WTC11 (cell line): Measurements from ENCODE around the gene TLE3. TPM values are rescaled to one million over a fixed set of nuclear protein-coding genes. Genes with fewer than 3 reads are reported as not detected.

ENCODE experiments used
- ATAC-seq: fragments of 200-7000 bp; cut with Tn5 transposase; 2 replicates; pipeline ENCODE4 v1.10.0; 2021; ENCODE audit warnings: mild to moderate bottlenecking, moderate library complexity
- CTCF ChIA-PET: fragments of 300-600 bp; sonication (Branson Sonifier 250); formaldehyde crosslinking; loops from one replicate; lab custom pipeline; 2021; ENCODE audit warnings: antibody characterized with exemption; lab: Charles Lee
- POLR2A ChIA-PET: fragments of 350-600 bp; sonication (Branson Sonifier 250); formaldehyde crosslinking; loops from one replicate; lab custom pipeline; 2021; ENCODE audit warnings: antibody characterized with exemption; lab: Charles Lee
- DNase-seq: peaks from one replicate; pipeline ENCODE4 v3.0.0; 2021; ENCODE audit warnings: low spot score
- H3K27ac Mint-ChIP-seq: 2 replicates; pipeline ENCODE4 v1.8.0; 2021; ENCODE audit warnings: mixed read lengths
- H3K27me3 Mint-ChIP-seq: 2 replicates; pipeline ENCODE4 v1.8.0; 2021; ENCODE audit warnings: low read depth, mild to moderate bottlenecking, moderate library complexity, mixed read lengths
- H3K36me3 Mint-ChIP-seq: 2 replicates; pipeline ENCODE4 v1.8.0; 2021; ENCODE audit warnings: mixed read lengths
- H3K4me1 Mint-ChIP-seq: 2 replicates; pipeline ENCODE4 v1.8.0; 2022; ENCODE audit warnings: mixed read lengths
- H3K4me3 Mint-ChIP-seq: 2 replicates; pipeline ENCODE4 v1.8.0; 2021; ENCODE audit warnings: mild to moderate bottlenecking, moderate library complexity, mixed read lengths
- H3K9me3 Mint-ChIP-seq: 2 replicates; pipeline ENCODE4 v1.8.0; 2021; ENCODE audit warnings: mixed read lengths
- AR ChIP-seq: fragments of 250-450 bp; sonication (Bioruptor Pico); IDR thresholded peaks from 2 replicates; pipeline ENCODE4 v1.9.0; 2021; ENCODE audit warnings: mild to moderate bottlenecking
- ATF1 ChIP-seq: sonication (generic); formaldehyde crosslinking; IDR thresholded peaks from 2 replicates; pipeline ENCODE4 v1.8.1; 2023; ENCODE audit warnings: mild to moderate bottlenecking, moderate library complexity, missing genetic modification reagents
- ATF2 ChIP-seq: sonication (generic); formaldehyde crosslinking; IDR thresholded peaks from 2 replicates; pipeline ENCODE4 v1.8.1; 2022; ENCODE audit warnings: low read depth, missing genetic modification reagents, borderline replicate concordance
- CREM ChIP-seq: sonication (generic); formaldehyde crosslinking; IDR thresholded peaks from 2 replicates; pipeline ENCODE4 v1.8.1; 2022; ENCODE audit warnings: mild to moderate bottlenecking, missing genetic modification reagents, moderate library complexity
- E2F5 ChIP-seq: sonication (generic); formaldehyde crosslinking; IDR thresholded peaks from 2 replicates; pipeline ENCODE4 v1.8.1; 2022; ENCODE audit warnings: mild to moderate bottlenecking, moderate library complexity, missing genetic modification reagents
- EMX1 ChIP-seq: fragments of 250-450 bp; sonication (Bioruptor Pico); IDR thresholded peaks from 2 replicates; pipeline ENCODE4 v1.8.0; 2021; ENCODE audit warnings: mild to moderate bottlenecking
- ERG ChIP-seq: fragments of 250-450 bp; sonication (Bioruptor Pico); IDR thresholded peaks from 2 replicates; pipeline ENCODE4 v1.8.0; 2021; ENCODE audit warnings: mild to moderate bottlenecking
- FOXJ3 ChIP-seq: sonication (generic); formaldehyde crosslinking; IDR thresholded peaks from 2 replicates; pipeline ENCODE4 v1.9.0; 2021; ENCODE audit warnings: missing genetic modification reagents, mild to moderate bottlenecking, borderline replicate concordance
- NFATC4 ChIP-seq: fragments of 250-450 bp; sonication (Bioruptor Pico); IDR thresholded peaks from 2 replicates; pipeline ENCODE4 v1.9.0; 2021; ENCODE audit warnings: mild to moderate bottlenecking
- NFE2L1 ChIP-seq: sonication (generic); formaldehyde crosslinking; IDR thresholded peaks from 2 replicates; pipeline ENCODE4 v1.8.1; 2023; ENCODE audit warnings: missing genetic modification reagents
- NFYB ChIP-seq: sonication (generic); formaldehyde crosslinking; conservative IDR thresholded peaks from 2 replicates; pipeline ENCODE4 v1.8.0; 2022; ENCODE audit warnings: low read depth, missing genetic modification reagents
- PREB ChIP-seq: sonication (generic); formaldehyde crosslinking; IDR thresholded peaks from 2 replicates; pipeline ENCODE4 v1.8.1; 2022; ENCODE audit warnings: mild to moderate bottlenecking, missing genetic modification reagents, moderate library complexity, borderline replicate concordance
- RELA ChIP-seq: sonication (generic); formaldehyde crosslinking; IDR thresholded peaks from 2 replicates; pipeline ENCODE4 v1.8.1; 2022; ENCODE audit warnings: missing genetic modification reagents, mild to moderate bottlenecking, borderline replicate concordance
- RORB ChIP-seq: fragments of 250-450 bp; sonication (Bioruptor Pico); IDR thresholded peaks from 2 replicates; pipeline ENCODE4 v1.9.0; 2021; ENCODE audit warnings: mild to moderate bottlenecking
- SP1 ChIP-seq: sonication (generic); formaldehyde crosslinking; conservative IDR thresholded peaks from 2 replicates; pipeline ENCODE4 v1.8.1; 2022; ENCODE audit warnings: missing genetic modification reagents
- ZNF138 ChIP-seq: sonication (generic); formaldehyde crosslinking; conservative IDR thresholded peaks from 2 replicates; pipeline ENCODE4 v1.8.1; 2022; ENCODE audit warnings: mild to moderate bottlenecking, moderate library complexity, missing genetic modification reagents
- ZNF219 ChIP-seq: sonication (generic); formaldehyde crosslinking; IDR thresholded peaks from 2 replicates; pipeline ENCODE4 v1.8.0; 2023; ENCODE audit warnings: missing genetic modification reagents, mild to moderate bottlenecking, borderline replicate concordance
- ZNF263 ChIP-seq: sonication (generic); formaldehyde crosslinking; IDR thresholded peaks from 2 replicates; pipeline ENCODE4 v1.8.1; 2022; ENCODE audit warnings: low read depth, mild to moderate bottlenecking, moderate library complexity, missing genetic modification reagents
- ZNF396 ChIP-seq: fragments of 250-450 bp; sonication (Bioruptor Pico); IDR thresholded peaks from 2 replicates; pipeline ENCODE4 v1.8.0; 2021; ENCODE audit warnings: mild to moderate bottlenecking, moderate library complexity, borderline replicate concordance
- ZNF423 ChIP-seq: fragments of 250-450 bp; sonication (Bioruptor Pico); IDR thresholded peaks from 2 replicates; pipeline ENCODE4 v2.1.2; 2022; ENCODE audit warnings: mild to moderate bottlenecking, moderate library complexity
- ZNF512 ChIP-seq: sonication (generic); formaldehyde crosslinking; IDR thresholded peaks from 2 replicates; pipeline ENCODE4 v1.8.1; 2022; ENCODE audit warnings: missing genetic modification reagents, borderline replicate concordance
- total RNA-seq: library from RNA; stranded (reverse); gene quantifications from 3 replicates; pipeline ENCODE4 v1.2.3, GENCODE V29; 2021
- TF ChIP-seq, protein P1 (sequence below): fragments of 250-450 bp; sonication (Bioruptor Pico); IDR thresholded peaks from 2 replicates; pipeline ENCODE4 v2.1.2; 2022; ENCODE audit warnings: mild to moderate bottlenecking, moderate library complexity

The TLE3 gene
- total RNA-seq, 1 experiment from 2014 or later = 78.7 TPM

DNA sequence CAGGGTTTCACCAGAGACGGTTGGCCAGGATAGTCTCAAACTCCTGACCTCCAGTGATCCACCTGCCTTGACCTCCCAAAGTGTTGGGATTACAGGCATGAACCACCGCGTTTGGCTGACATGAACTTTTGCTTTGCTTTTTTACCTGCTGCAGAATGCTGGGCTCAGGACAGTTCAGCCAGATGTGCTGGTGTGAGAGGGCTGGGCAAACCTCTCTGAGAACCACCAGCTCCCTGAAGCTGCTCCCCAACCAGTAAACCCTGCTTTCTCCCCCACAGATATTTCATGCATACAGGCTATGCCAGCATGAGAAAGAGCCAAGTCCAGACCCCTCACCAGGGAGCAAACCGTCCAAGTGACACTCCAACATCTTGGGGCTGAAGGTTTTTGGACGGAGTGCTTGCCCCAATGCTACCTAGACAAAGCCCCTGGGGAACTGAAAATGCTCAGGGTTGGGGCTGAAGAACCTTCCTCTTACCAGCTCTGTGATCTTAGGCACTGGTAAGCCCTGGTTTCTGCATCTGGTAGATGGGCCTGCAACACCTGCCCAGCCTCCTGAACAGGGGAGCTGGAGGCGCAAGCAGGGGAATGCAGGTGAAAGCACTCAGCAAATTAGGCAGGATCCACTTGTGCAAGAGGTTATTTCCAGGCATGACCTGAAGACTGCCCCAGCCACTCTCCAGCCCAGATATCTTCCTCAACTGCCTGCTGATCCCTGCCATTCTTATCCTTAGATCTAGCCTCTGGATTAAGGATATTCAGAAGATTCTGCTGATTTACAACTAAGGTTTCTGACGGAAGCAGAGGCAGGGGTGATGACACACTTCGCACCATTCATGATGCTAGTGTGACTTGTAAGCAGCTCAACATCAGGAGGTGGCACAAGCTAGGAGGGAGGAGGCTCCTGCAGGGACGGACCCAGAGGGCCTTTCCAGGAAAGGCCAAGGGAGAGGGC, 78.8 kb downstream of the TLE3 start:
- no peak for DNase-seq
- Mint-ChIP-seq H3K27ac (no peak overlapping the region), H3K36me3 (peaks cover 13% of the 10 kb centered on the region), H3K27me3 (peaks cover 20% of the 10 kb centered on the region), H3K4me3 (no peak overlapping the region), H3K9me3 (peaks cover 16% of the 10 kb centered on the region), H3K4me1 (peaks cover 38% of the 10 kb centered on the region)
- CTCF ChIA-PET = no interaction called here
- ATAC-seq = no peak
- POLR2A ChIA-PET = interaction anchor here (0.7 kb wide), 1 partner anchor 29 kb away, joined by 3 read pairs; no protein-coding TSS in a partner anchor
- TF ChIP-seq ERG (CRISPR knock-in tag) = no peak
- TF ChIP-seq RELA (CRISPR knock-in tag) = no peak
- TF ChIP-seq E2F5 (CRISPR knock-in tag) = no peak
- TF ChIP-seq FOXJ3 (CRISPR knock-in tag) = no peak
- TF ChIP-seq RORB = no peak
- no peak for TF ChIP-seq SP1 (CRISPR knock-in tag)
- TF ChIP-seq NFATC4 = no peak
- TF ChIP-seq EMX1 (CRISPR knock-in tag) = no peak
- no peak for TF ChIP-seq ZNF138 (CRISPR knock-in tag)
- TF ChIP-seq ZNF219 (CRISPR knock-in tag) = no peak
- no peak for TF ChIP-seq ATF1 (CRISPR knock-in tag)
- TF ChIP-seq ZNF263 (CRISPR knock-in tag) = no peak
- TF ChIP-seq NFYB (CRISPR knock-in tag) = no peak

DNA sequence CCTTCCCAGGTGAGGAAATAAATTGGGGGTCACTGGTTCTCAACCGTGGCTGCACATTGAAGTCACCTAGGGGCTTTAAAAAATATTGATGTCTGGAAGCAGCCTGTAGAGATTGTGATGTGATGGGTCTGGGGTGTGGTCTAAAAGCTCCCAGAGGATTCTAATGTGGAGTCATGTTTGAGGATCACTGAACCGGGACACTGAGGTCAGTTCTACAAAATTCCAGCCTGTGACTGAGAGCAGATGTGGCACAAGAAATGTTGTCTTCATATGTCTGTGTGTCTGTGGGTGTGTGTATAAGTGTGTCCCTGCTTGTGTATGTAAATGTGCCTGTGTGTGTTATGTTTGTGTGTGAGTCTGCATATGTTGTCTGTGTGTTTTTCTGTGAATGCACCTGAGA, 79.9 kb downstream of the TLE3 start:
- TF ChIP-seq AR (CRISPR knock-in tag) (no peak), ZNF263 (CRISPR knock-in tag) (no peak), ZNF423 (CRISPR knock-in tag) (no peak), ATF1 (CRISPR knock-in tag) (no peak), ATF2 (CRISPR knock-in tag) (no peak), ZNF396 (no peak), NFYB (CRISPR knock-in tag) (no peak), NFE2L1 (CRISPR knock-in tag) (no peak), PREB (CRISPR knock-in tag) (no peak), CREM (CRISPR knock-in tag) (no peak), ZNF512 (CRISPR knock-in tag) (no peak), FOXJ3 (CRISPR knock-in tag) (no peak)
- TF ChIP-seq, protein P1, sequence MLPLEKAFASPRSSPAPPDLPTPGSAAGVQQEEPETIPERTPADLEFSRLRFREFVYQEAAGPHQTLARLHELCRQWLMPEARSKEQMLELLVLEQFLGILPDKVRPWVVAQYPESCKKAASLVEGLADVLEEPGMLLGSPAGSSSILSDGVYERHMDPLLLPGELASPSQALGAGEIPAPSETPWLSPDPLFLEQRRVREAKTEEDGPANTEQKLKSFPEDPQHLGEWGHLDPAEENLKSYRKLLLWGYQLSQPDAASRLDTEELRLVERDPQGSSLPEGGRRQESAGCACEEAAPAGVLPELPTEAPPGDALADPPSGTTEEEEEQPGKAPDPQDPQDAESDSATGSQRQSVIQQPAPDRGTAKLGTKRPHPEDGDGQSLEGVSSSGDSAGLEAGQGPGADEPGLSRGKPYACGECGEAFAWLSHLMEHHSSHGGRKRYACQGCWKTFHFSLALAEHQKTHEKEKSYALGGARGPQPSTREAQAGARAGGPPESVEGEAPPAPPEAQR (CRISPR knock-in tag) = no peak
- Mint-ChIP-seq H3K36me3 (peaks cover 12% of the 10 kb centered on the region), H3K4me1 (peaks cover 38% of the 10 kb centered on the region), H3K9me3 (peaks cover 15% of the 10 kb centered on the region), H3K27ac (no peak overlapping the region; the same call in 1 of the 2 replicates), H3K27me3 (peaks cover 19% of the 10 kb centered on the region), H3K4me3 (no peak overlapping the region)
- no peak for DNase-seq
- ChIA-PET CTCF (no interaction called here), POLR2A (no interaction called here)
- no peak for ATAC-seq
